Testis (tissue), 2 donors: ENCODE measurements around the gene PAM16.

ENCODE experiments used
- POLR2A ChIP-seq: fragments of 450-650 bp; IDR thresholded peaks from one replicate; pipeline ENCODE4 v1.6.1; 2017; ENCODE audit warnings: antibody characterized with exemption, mild to moderate bottlenecking, moderate library complexity
- TF ChIP-seq, protein P1 (sequence below), 3 experiments: fragments of 450-650 bp in 2 of 3; fragments of 200-600 bp in 1 of 3; sonication (generic) in 1 of 3; IDR thresholded peaks; one replicate each; pipeline ENCODE4 v1.5.1; 2016 to 2019; ENCODE audit warnings: antibody characterized with exemption in 3 of 3, mild to moderate bottlenecking in 2 of 3, moderate library complexity in 1 of 3

DNA sequence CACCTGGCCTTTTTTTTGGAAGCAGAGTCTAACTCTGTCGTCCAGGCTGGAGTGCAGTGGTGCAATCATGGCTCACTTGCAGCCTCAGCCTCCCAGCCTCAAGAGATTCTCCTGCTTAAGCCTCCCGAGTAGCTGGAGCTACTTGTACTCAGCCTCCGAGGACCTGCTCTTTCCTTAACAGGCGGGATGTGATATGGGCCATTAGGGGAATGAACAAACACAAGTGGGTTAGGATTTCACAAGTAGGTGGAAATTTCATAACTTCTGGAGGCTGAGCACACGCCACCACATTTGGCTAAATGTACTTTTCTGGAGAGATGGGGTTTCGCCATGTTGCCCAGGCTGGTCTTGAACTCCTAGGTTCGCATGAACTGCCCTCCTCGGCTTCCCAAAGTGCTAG, 4.1 kb downstream of the PAM16 start:
- TF ChIP-seq POLR2A = no peak
- TF ChIP-seq, protein P1, sequence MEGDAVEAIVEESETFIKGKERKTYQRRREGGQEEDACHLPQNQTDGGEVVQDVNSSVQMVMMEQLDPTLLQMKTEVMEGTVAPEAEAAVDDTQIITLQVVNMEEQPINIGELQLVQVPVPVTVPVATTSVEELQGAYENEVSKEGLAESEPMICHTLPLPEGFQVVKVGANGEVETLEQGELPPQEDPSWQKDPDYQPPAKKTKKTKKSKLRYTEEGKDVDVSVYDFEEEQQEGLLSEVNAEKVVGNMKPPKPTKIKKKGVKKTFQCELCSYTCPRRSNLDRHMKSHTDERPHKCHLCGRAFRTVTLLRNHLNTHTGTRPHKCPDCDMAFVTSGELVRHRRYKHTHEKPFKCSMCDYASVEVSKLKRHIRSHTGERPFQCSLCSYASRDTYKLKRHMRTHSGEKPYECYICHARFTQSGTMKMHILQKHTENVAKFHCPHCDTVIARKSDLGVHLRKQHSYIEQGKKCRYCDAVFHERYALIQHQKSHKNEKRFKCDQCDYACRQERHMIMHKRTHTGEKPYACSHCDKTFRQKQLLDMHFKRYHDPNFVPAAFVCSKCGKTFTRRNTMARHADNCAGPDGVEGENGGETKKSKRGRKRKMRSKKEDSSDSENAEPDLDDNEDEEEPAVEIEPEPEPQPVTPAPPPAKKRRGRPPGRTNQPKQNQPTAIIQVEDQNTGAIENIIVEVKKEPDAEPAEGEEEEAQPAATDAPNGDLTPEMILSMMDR (IDR thresholded peaks at IDR 0.05) = no peak
